ENCODE results near the gene PRR13.

DNA sequence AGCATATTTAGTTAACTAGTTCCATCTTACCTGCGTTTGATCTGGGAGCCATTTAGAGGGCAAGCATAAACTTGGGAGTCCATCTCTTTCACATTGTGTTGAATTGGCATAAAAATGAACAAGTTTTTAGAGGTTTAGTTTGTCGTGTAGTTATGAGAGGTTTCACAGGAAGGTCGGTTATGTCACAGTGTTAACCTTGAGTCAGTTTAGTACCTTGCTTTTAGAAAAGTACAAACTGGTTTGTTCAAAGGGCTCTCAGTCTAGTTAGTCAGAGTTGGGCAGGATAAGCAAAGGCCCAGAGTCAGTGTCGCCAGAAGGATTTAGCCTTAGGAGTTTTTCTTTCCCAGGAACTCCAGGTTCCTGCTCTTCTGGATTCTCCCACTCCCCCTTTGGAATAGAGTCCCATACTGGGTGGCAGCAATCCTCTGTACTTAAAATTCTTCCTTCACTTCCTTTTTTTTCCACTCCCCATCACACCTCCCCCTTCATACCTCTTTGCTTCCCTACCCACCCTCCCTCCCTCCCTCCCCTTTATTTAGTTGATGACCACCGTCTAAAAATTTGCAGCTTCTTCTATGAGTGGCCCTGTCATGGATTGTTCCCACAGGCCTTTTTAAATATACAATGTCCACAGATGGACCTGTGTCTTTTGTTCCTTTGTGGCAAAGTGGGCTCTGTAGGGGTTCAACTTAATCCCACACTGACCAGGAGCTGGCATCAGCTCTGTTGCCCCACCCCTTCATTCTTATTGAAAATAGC lies 22.4 kb downstream of the PRR13 start:
- no peak for TF ChIP-seq EZH2 (IDR thresholded peaks at IDR 0.05)
- TF ChIP-seq, protein P1, sequence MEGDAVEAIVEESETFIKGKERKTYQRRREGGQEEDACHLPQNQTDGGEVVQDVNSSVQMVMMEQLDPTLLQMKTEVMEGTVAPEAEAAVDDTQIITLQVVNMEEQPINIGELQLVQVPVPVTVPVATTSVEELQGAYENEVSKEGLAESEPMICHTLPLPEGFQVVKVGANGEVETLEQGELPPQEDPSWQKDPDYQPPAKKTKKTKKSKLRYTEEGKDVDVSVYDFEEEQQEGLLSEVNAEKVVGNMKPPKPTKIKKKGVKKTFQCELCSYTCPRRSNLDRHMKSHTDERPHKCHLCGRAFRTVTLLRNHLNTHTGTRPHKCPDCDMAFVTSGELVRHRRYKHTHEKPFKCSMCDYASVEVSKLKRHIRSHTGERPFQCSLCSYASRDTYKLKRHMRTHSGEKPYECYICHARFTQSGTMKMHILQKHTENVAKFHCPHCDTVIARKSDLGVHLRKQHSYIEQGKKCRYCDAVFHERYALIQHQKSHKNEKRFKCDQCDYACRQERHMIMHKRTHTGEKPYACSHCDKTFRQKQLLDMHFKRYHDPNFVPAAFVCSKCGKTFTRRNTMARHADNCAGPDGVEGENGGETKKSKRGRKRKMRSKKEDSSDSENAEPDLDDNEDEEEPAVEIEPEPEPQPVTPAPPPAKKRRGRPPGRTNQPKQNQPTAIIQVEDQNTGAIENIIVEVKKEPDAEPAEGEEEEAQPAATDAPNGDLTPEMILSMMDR (IDR thresholded peaks at IDR 0.05 in 2 of 3, conservative IDR thresholded peaks at IDR 0.05 in 1 of 3; ENCODE audit: borderline replicate concordance in 1 of 3, insufficient read depth in 1 of 3, low read depth in 2 of 3, low read length in 2 of 3), result no peak
- TF ChIP-seq, protein P2, sequence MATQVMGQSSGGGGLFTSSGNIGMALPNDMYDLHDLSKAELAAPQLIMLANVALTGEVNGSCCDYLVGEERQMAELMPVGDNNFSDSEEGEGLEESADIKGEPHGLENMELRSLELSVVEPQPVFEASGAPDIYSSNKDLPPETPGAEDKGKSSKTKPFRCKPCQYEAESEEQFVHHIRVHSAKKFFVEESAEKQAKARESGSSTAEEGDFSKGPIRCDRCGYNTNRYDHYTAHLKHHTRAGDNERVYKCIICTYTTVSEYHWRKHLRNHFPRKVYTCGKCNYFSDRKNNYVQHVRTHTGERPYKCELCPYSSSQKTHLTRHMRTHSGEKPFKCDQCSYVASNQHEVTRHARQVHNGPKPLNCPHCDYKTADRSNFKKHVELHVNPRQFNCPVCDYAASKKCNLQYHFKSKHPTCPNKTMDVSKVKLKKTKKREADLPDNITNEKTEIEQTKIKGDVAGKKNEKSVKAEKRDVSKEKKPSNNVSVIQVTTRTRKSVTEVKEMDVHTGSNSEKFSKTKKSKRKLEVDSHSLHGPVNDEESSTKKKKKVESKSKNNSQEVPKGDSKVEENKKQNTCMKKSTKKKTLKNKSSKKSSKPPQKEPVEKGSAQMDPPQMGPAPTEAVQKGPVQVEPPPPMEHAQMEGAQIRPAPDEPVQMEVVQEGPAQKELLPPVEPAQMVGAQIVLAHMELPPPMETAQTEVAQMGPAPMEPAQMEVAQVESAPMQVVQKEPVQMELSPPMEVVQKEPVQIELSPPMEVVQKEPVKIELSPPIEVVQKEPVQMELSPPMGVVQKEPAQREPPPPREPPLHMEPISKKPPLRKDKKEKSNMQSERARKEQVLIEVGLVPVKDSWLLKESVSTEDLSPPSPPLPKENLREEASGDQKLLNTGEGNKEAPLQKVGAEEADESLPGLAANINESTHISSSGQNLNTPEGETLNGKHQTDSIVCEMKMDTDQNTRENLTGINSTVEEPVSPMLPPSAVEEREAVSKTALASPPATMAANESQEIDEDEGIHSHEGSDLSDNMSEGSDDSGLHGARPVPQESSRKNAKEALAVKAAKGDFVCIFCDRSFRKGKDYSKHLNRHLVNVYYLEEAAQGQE (IDR thresholded peaks at IDR 0.05; ENCODE audit: low read depth), result no peak

All from HCT116 (cell line).